ENCODE results near the gene MYPOP.
"Not testable (repeated sequence)": the region's sequence is repeated elsewhere in the genome, so short reads cannot be mapped to it uniquely, and the experiment has no call there.

MYPOP gene

GRCh38 chr19:45874620-45874966 lies 27.8 kb downstream of the MYPOP start:
- in situ Hi-C loops (cut with HindIII; ENCODE audit: low sequenced_read_pairs), result no loop called here
- TF ChIP-seq CTCF (IDR thresholded peaks at IDR 0.05; ENCODE audit: low read depth, low read length, missing control alignments), result no peak

GRCh38 chr19:45873219-45873772 lies 29.1 kb downstream of the MYPOP start:
- DNase-seq (ENCODE audit: low read depth), result no peak
- in situ Hi-C loops (cut with HindIII; ENCODE audit: low sequenced_read_pairs), result no loop called here
- no peak overlapping the region for H3K4me3 ChIP-seq (ENCODE audit: low read depth, low read length)
- TF ChIP-seq CTCF (IDR thresholded peaks at IDR 0.05; ENCODE audit: low read depth, low read length, missing control alignments), result no peak

More at GRCh38 chr19:45874620-45874966, 27.8 kb downstream of the MYPOP start:
- DNase-seq (ENCODE audit: low read depth), result no peak
- no peak overlapping the region for H3K4me3 ChIP-seq (ENCODE audit: low read depth, low read length)

- in situ Hi-C loops (cut with HindIII; ENCODE audit: low sequenced_read_pairs), result no loop called here
Observed at GRCh38 chr19:45872095-45872919, 30.1 kb downstream of the MYPOP start.

GRCh38 chr19:45870798-45871197 lies 31.6 kb downstream of the MYPOP start:
- DNase-seq (ENCODE audit: low read depth), result no peak
- TF ChIP-seq CTCF (IDR thresholded peaks at IDR 0.05; ENCODE audit: low read depth, low read length, missing control alignments), result no peak
- H3K4me3 ChIP-seq (ENCODE audit: low read depth, low read length), result no peak overlapping the region
- in situ Hi-C loops (cut with HindIII; ENCODE audit: low sequenced_read_pairs), result no loop called here

More at GRCh38 chr19:45872095-45872919, 30.1 kb downstream of the MYPOP start:
- DNase-seq (ENCODE audit: low read depth), result no peak
- no peak for TF ChIP-seq CTCF (IDR thresholded peaks at IDR 0.05; ENCODE audit: low read depth, low read length, missing control alignments)
- no peak overlapping the region for H3K4me3 ChIP-seq (ENCODE audit: low read depth, low read length)

- in situ Hi-C loops (cut with HindIII; ENCODE audit: low sequenced_read_pairs), result loop anchor here (5.0 kb wide), 1 partner anchor 60 kb away; no protein-coding TSS in a partner anchor
- not testable (repeated sequence) for DNase-seq (ENCODE audit: low read depth); H3K4me3 ChIP-seq (ENCODE audit: low read depth, low read length)
Observed at GRCh38 chr19:45867241-45867640, 35.2 kb downstream of the MYPOP start.

GRCh38 chr19:45866400-45867176 lies 35.8 kb downstream of the MYPOP start:
- no peak for DNase-seq (ENCODE audit: low read depth)
- H3K4me3 ChIP-seq (ENCODE audit: low read depth, low read length), result no peak overlapping the region
- TF ChIP-seq CTCF (IDR thresholded peaks at IDR 0.05; ENCODE audit: low read depth, low read length, missing control alignments), result no peak
- in situ Hi-C loops (cut with HindIII; ENCODE audit: low sequenced_read_pairs), result loop anchor here (5.0 kb wide), 1 partner anchor 61 kb away; no protein-coding TSS in a partner anchor

Data from astrocyte of the cerebellum (primary cell).